Measurements from ENCODE around the gene ARHGEF11. TPM values are rescaled to one million over a fixed set of nuclear protein-coding genes. Genes with fewer than 3 reads are reported as not detected.

ARHGEF11 gene
- total and polyA plus RNA-seq, 2 donors (not counting 1 experiment from before 2014, with no cell fraction given), result 1.0 to 4.6 TPM

DNA sequence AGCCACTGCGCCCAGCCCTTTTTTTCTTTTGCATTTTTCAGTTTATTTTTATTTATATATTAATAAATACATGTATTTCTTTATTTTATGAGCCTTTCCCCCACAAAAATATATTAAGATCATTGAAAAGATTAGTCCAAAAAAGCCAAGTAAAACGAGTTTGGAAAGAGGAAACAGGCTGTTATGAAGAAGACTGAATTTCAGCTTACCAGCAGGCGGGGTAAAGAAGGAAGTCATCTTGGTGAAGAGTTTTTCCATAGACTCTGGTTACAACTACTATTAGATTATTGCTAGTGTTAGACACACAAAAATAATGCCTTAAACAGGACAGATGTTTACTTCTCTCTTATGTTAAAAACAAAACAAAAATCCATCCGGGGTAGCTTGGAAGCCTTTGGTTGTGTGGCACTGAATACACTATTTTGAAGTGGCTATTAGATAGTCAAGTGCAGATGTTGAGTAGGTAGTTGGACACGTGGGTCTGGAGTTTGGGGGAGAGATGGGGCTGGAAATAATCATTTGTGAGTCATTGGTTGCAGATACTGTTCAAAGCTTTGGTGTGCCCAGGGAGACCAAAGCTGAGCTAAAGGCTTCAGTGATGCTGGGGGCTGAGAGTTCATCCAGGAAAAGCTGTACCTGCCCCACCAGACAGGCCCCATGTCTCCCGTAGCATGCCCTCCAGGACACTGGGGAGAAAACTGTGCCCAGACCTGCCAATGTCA lies 133.8 kb downstream of the ARHGEF11 start:
- Histone ChIP-seq H3K4me2 (replicated peaks; ENCODE audit: low read depth, low read length, poor library complexity, severe bottlenecking) (no peak overlapping the region), H3K79me2 (ENCODE audit: control insufficient read depth, insufficient read depth, low read length) (no peaks in the 10 kb centered on the region), H3K27ac (ENCODE audit: low read length in 2 of 2) (no peak overlapping the region), H3K9me3 (ENCODE audit: control extremely low read depth in 1 of 3, control insufficient read depth in 2 of 3, insufficient read depth in 1 of 3, low read length in 2 of 3) (peaks cover 0 to 3% (median 0%) of the 10 kb centered on the region in 3 donors), H3K9ac (ENCODE audit: low read length) (no peak overlapping the region), H4K20me1 (ENCODE audit: control insufficient read depth, insufficient read depth, low read length, poor library complexity, severe bottlenecking) (no peaks in the 10 kb centered on the region), H3K36me3 (replicated peaks in 1 of 2; ENCODE audit: control extremely low read depth in 1 of 2, control insufficient read depth in 1 of 2, extremely low read depth in 1 of 2, insufficient read depth in 2 of 2, low read length in 1 of 2) (no peaks in the 10 kb centered on the region), H3K4me3 (ENCODE audit: control extremely low read depth in 1 of 5, extremely low read depth in 1 of 5, insufficient read depth in 1 of 5, low read depth in 2 of 5, low read length in 4 of 5) (no peak overlapping the region), H2AFZ (ENCODE audit: insufficient read depth, low read depth, low read length, poor library complexity, severe bottlenecking) (no peak overlapping the region), H3K27me3 (replicated peaks in 1 of 4; ENCODE audit: control extremely low read depth in 1 of 4, control insufficient read depth in 3 of 4, insufficient read depth in 4 of 4, low read length in 3 of 4) (peaks cover 0 to 25% (median 3%) of the 10 kb centered on the region in 4 experiments), H3K4me1 (ENCODE audit: control insufficient read depth in 2 of 2, insufficient read depth in 2 of 2, low read length in 2 of 2) (no peaks in the 10 kb centered on the region)
- ATAC-seq (ENCODE audit: low read depth), result no peak
- CTCF ChIA-PET, result interaction anchor here (1.3 to 1.4 kb wide), 2 partner anchors 10 to 11 kb away, joined by 3 to 4 read pairs; no protein-coding TSS in a partner anchor
- H3K4me1 Mint-ChIP-seq, result peaks cover 2% of the 10 kb centered on the region
- intact Hi-C loops (cut with micrococcal nuclease), result loop anchor here (5.0 kb wide), 1 partner anchor 246 kb away; no protein-coding TSS in a partner anchor
- POLR2A ChIA-PET, result no interaction called here
- H3K27me3 Mint-ChIP-seq, result peaks cover 36% of the 10 kb centered on the region
- DNase-seq, result no peak
- no peak overlapping the region for H3K4me3 Mint-ChIP-seq
- no peaks in the 10 kb centered on the region for H3K9me3 Mint-ChIP-seq (ENCODE audit: insufficient read depth)
- TF ChIP-seq, protein P1, sequence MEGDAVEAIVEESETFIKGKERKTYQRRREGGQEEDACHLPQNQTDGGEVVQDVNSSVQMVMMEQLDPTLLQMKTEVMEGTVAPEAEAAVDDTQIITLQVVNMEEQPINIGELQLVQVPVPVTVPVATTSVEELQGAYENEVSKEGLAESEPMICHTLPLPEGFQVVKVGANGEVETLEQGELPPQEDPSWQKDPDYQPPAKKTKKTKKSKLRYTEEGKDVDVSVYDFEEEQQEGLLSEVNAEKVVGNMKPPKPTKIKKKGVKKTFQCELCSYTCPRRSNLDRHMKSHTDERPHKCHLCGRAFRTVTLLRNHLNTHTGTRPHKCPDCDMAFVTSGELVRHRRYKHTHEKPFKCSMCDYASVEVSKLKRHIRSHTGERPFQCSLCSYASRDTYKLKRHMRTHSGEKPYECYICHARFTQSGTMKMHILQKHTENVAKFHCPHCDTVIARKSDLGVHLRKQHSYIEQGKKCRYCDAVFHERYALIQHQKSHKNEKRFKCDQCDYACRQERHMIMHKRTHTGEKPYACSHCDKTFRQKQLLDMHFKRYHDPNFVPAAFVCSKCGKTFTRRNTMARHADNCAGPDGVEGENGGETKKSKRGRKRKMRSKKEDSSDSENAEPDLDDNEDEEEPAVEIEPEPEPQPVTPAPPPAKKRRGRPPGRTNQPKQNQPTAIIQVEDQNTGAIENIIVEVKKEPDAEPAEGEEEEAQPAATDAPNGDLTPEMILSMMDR (IDR thresholded peaks at IDR 0.05), result no peak
- TF ChIP-seq EZH2 (IDR thresholded peaks at IDR 0.05; ENCODE audit: borderline replicate concordance, insufficient read depth, low read depth, low read length, poor library complexity, severe bottlenecking), result no peak
- no peak overlapping the region for H3K27ac Mint-ChIP-seq
- WGBS (ENCODE audit: insufficient coverage), result 86% methylated on average over 2 of the region's 6 CpGs

DNA sequence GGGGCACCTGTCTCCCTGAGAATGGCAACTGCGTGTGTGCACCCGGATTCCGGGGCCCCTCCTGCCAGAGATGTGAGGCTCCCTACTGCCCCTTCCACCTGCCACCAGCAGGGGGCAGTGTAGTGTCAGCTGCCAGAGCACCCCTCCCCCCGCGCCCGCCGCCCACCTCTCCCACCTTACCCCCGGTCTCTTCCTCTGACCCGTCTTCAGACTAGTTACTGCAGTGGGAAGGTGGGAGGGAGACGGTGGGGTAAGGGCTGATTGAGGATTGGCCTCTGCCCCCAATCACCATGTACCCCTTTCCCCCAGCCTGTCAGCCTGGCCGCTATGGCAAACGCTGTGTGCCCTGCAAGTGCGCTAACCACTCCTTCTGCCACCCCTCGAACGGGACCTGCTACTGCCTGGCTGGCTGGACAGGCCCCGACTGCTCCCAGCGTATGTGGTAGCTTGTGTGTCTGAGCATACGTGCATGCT lies 135.2 kb downstream of the ARHGEF11 start:
- Histone ChIP-seq H3K36me3 (replicated peaks in 1 of 2; ENCODE audit: control extremely low read depth in 1 of 2, control insufficient read depth in 1 of 2, extremely low read depth in 1 of 2, insufficient read depth in 2 of 2, low read length in 1 of 2) (no peaks in the 10 kb centered on the region), H2AFZ (ENCODE audit: insufficient read depth, low read depth, low read length, poor library complexity, severe bottlenecking) (no peak overlapping the region), H3K79me2 (ENCODE audit: control insufficient read depth, insufficient read depth, low read length) (no peaks in the 10 kb centered on the region), H3K4me1 (ENCODE audit: control insufficient read depth in 2 of 2, insufficient read depth in 2 of 2, low read length in 2 of 2) (no peaks in the 10 kb centered on the region), H3K9ac (ENCODE audit: low read length) (no peak overlapping the region), H3K9me3 (ENCODE audit: control extremely low read depth in 1 of 3, control insufficient read depth in 2 of 3, insufficient read depth in 1 of 3, low read length in 2 of 3) (peaks cover 0 to 11% (median 0%) of the 10 kb centered on the region in 3 donors), H4K20me1 (ENCODE audit: control insufficient read depth, insufficient read depth, low read length, poor library complexity, severe bottlenecking) (no peaks in the 10 kb centered on the region), H3K4me2 (replicated peaks; ENCODE audit: low read depth, low read length, poor library complexity, severe bottlenecking) (no peak overlapping the region), H3K27ac (ENCODE audit: low read length in 2 of 2) (no peak overlapping the region), H3K27me3 (replicated peaks in 1 of 4; ENCODE audit: control extremely low read depth in 1 of 4, control insufficient read depth in 3 of 4, insufficient read depth in 4 of 4, low read length in 3 of 4) (peaks cover 0 to 21% (median 3%) of the 10 kb centered on the region in 4 experiments), H3K4me3 (ENCODE audit: control extremely low read depth in 1 of 5, extremely low read depth in 1 of 5, insufficient read depth in 1 of 5, low read depth in 2 of 5, low read length in 4 of 5) (no peak overlapping the region)
- 79% methylated on average over 8 of the region's 18 CpGs for WGBS (ENCODE audit: insufficient coverage)
- TF ChIP-seq, protein P1 (IDR thresholded peaks at IDR 0.05), result peak; percentile 75
- TF ChIP-seq EZH2 (IDR thresholded peaks at IDR 0.05; ENCODE audit: borderline replicate concordance, insufficient read depth, low read depth, low read length, poor library complexity, severe bottlenecking), result no peak
- Mint-ChIP-seq H3K4me1 (peaks cover 2% of the 10 kb centered on the region), H3K9me3 (ENCODE audit: insufficient read depth) (no peaks in the 10 kb centered on the region), H3K27ac (no peak overlapping the region), H3K27me3 (peaks cover 39% of the 10 kb centered on the region), H3K4me3 (no peak overlapping the region)
- ChIA-PET CTCF (interaction anchor here (1.3 kb wide), 1 partner anchor 9 kb away, joined by 3 read pairs; no protein-coding TSS in a partner anchor), POLR2A (no interaction called here)
- intact Hi-C loops (cut with micrococcal nuclease), result loop anchor here (5.0 kb wide), 1 partner anchor 247 kb away; no protein-coding TSS in a partner anchor
- ATAC-seq (ENCODE audit: low read depth), result peak; percentile 41
- DNase-seq, result peak; percentile 58

All from B cell (primary cell).